Measurements from ENCODE around the gene GHITM. TPM values are rescaled to one million over a fixed set of nuclear protein-coding genes. Genes with fewer than 3 reads are reported as not detected.
"Not testable (repeated sequence)": the region's sequence is repeated elsewhere in the genome, so short reads cannot be mapped to it uniquely, and the experiment has no call there.

GHITM gene
- total RNA-seq, 4 donors from 2014 or later = 137 to 289 (median 182) TPM

DNA sequence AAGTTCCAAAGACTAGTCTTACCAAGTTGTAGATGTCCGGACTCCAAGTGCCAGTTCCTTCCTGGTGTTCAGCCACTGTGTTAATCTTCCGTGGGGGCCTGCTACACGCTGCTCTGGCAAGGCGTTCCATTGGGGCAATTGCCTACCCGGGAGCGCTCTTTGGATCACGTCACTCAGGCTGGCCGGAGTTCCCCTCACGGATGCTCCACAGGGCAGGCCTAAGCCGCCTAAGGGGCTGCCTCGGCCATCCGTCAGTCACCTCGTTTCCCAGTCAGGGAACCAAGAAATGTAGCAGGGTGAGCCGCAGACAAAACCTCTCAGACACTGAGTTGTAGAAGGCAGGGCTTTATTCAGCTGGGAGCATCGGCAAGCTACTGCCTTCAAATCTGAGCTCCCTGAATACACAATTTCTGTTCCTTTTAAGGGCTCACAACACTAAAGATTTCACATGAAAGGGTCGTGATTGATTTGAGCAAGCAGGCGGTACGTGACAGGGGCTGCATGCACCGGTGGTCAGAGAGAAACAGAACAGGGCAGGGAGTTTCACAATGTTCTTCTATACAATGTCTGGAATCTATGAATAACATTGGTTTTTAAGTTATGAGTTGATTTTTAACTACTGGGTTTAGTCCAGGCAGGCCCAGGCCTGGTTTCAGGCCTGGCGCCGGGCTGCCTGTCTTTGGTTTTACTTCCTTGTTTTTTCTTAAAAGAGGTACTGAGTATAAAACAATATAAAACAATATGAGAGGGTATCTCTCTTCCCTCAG lies 32.6 kb downstream of the GHITM start:
- peak overlapping the region; percentile 11 to 53 (median 31) for H3K4me3 ChIP-seq
- peak in 1 of 4 donors; percentile 29 for TF ChIP-seq POLR2A (IDR thresholded peaks at IDR 0.05)
- H3K27me3 ChIP-seq; DNase-seq; H3K9me3 ChIP-seq; H3K36me3 ChIP-seq; intact Hi-C loops (cut with DNase I): not testable (repeated sequence)
- 37 to 51% methylated on average over 10 to 20 of the region's 21 CpGs for WGBS, 2 donors
- peaks cover 13 to 76% (median 31%) of the 10 kb centered on the region in 3 donors for H3K4me1 ChIP-seq
- peak overlapping the region; percentile 84 to 90 (median 88) for H3K27ac ChIP-seq

DNA sequence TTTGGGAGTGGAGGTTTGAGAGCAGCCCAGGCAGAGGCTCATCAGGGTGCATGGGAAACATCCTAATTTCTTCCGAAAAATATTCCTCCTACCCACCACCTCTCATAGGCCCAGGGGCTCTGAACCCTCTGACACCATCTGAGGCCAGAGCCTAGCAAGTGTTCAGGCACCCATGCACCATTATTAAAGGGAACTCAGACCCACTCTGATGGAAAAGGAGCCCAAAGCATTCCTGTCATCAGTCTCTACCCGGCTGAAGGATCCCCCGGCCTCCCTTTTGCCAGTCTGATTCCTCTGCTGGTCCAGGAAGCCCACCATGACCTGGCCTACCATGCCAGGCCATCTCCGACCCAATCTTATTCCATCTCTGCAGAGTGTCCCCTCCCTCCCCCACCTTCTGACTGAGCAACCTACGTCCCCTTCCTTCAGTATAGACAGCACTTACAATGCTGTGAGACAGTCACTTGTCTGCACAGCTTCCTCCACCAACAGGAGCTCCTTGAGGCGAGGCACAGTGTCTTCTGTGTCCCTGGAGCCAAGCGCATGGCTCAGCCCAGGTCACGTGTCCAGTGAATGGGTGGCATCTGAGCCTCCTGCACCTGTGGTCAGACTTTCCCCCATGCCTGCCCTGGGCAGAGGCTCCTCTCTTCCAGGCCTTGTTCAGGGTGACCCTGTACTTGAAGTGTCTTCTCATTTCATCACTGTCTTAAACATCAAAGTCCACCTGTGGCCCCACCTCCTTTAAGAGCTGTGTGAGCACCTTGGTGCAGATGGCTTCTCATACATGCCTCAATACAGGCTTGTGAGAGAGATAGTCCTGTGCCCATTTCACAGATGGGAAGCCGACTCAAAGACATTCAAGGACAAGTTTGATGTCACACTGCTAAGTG lies 33.4 kb downstream of the GHITM start:
- Histone ChIP-seq H3K4me3 (no peak overlapping the region), H3K36me3 (peaks cover 0 to 11% (median 0%) of the 10 kb centered on the region in 3 donors), H3K4me1 (peaks cover 21 to 76% (median 32%) of the 10 kb centered on the region in 3 donors), H3K27ac (peak overlapping the region; percentile 84 to 90 (median 88)), H3K27me3 (no peaks in the 10 kb centered on the region), H3K9me3 (no peaks in the 10 kb centered on the region)
- intact Hi-C loops (cut with DNase I) = no loop called here
- no peak for TF ChIP-seq POLR2A (IDR thresholded peaks at IDR 0.05)
- TF ChIP-seq, protein P1, sequence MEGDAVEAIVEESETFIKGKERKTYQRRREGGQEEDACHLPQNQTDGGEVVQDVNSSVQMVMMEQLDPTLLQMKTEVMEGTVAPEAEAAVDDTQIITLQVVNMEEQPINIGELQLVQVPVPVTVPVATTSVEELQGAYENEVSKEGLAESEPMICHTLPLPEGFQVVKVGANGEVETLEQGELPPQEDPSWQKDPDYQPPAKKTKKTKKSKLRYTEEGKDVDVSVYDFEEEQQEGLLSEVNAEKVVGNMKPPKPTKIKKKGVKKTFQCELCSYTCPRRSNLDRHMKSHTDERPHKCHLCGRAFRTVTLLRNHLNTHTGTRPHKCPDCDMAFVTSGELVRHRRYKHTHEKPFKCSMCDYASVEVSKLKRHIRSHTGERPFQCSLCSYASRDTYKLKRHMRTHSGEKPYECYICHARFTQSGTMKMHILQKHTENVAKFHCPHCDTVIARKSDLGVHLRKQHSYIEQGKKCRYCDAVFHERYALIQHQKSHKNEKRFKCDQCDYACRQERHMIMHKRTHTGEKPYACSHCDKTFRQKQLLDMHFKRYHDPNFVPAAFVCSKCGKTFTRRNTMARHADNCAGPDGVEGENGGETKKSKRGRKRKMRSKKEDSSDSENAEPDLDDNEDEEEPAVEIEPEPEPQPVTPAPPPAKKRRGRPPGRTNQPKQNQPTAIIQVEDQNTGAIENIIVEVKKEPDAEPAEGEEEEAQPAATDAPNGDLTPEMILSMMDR (IDR thresholded peaks at IDR 0.05) = no peak
- 69% methylated on average over 5 to 7 of the region's 9 CpGs for WGBS, 2 donors
- DNase-seq = no peak

DNA sequence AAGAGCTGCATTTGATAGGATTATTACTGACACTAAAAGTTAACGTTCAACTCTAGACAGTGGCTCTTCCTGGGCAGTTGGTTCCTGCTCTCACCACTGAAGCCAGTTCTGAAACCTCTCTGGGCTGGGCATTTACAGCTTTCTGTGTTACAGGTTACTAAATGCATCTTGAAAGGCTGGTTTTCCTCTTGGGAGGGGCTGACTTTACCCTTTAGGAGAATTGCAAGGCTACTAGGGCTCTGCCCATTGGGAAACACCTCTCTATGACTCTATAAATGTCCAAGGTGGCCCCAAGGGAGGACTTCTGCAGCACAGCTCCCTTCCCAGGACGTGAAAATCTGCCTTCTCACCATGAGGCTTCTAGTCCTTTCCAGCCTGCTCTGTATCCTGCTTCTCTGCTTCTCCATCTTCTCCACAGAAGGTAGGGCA lies 34.2 kb downstream of the GHITM start, which contains the start of gene GPR15LG:
Gene GPR15LG, plus strand, starts transcription at position 301 of the 429 bp plus-strand sequence. Its CDS starts 51 bp downstream, at position 352.
- intact Hi-C loops (cut with DNase I) = no loop called here
- Histone ChIP-seq H3K4me1 (peaks cover 21 to 76% (median 35%) of the 10 kb centered on the region in 3 donors), H3K27me3 (no peaks in the 10 kb centered on the region), H3K36me3 (peaks cover 0 to 13% (median 0%) of the 10 kb centered on the region in 3 donors), H3K9me3 (no peaks in the 10 kb centered on the region), H3K4me3 (peak within 1 kb of the TSS; percentile 31 to 53 (median 38)), H3K27ac (peak within 1 kb of the TSS; percentile 84 to 90 (median 88))
- no peak for DNase-seq
- 19 to 56% methylated on average over 1 to 2 of the region's 2 CpGs for WGBS, 2 donors
- TF ChIP-seq, protein P1 (IDR thresholded peaks at IDR 0.05) = no peak
- TF ChIP-seq POLR2A (IDR thresholded peaks at IDR 0.05) = peak in 1 of 4 donors; percentile 19

DNA sequence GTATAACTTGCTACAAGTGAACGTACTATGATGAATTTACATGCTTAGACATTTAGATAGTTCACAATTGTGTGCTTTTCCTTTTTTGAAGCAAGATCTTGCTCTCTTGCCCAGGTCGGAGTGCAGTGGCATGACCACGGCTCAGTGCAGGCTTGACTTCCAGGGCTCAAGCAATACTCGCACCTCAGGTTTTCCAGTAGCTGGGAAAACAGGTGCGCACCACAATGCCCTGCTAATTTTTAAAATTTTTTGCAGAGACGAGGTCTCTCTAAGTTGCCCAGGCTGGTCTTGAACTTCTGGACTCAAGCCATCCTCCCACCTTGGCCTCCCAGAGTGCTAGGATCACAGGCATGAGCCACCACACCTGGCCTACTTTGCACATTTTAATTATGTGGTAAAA lies 36.1 kb downstream of the GHITM start:
- 74 to 91% methylated on average over 6 of the region's 6 CpGs for WGBS, 2 donors
- intact Hi-C loops (cut with DNase I) = no loop called here
- DNase-seq = no peak
- peaks cover 21 to 82% (median 35%) of the 10 kb centered on the region in 3 donors for H3K4me1 ChIP-seq
- TF ChIP-seq, protein P1 (IDR thresholded peaks at IDR 0.05) = no peak
- no peak for TF ChIP-seq POLR2A (IDR thresholded peaks at IDR 0.05)
- H3K4me3 ChIP-seq = peak overlapping the region; percentile 31 to 53 (median 38)
- peaks cover 0 to 13% (median 0%) of the 10 kb centered on the region in 3 donors for H3K36me3 ChIP-seq
- H3K9me3 ChIP-seq = no peaks in the 10 kb centered on the region
- H3K27me3 ChIP-seq = no peaks in the 10 kb centered on the region
- peak overlapping the region in 3 of 4 donors; percentile 73 to 89 (median 86) for H3K27ac ChIP-seq

DNA sequence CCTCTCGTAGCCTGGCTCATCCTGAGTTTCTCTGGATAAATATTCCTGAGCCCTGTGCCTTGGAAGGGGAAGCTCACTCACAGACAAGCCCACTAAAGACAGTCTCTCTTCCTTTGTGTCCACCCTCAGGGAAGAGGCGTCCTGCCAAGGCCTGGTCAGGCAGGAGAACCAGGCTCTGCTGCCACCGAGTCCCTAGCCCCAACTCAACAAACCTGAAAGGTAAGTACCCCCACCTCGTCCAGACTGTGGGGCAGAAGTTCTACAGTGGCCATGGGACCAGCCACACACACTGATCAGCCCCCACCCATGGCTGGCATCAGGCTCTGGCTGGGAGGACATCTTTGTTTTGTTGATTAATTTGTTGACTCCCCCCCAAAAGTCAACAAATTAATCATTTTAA lies 37.0 kb downstream of the GHITM start:
- Histone ChIP-seq H3K27ac (peak overlapping the region; percentile 18 to 89 (median 80)), H3K27me3 (no peaks in the 10 kb centered on the region), H3K9me3 (no peaks in the 10 kb centered on the region), H3K4me1 (peaks cover 21 to 90% (median 35%) of the 10 kb centered on the region in 3 donors), H3K36me3 (peaks cover 0 to 13% (median 0%) of the 10 kb centered on the region in 3 donors), H3K4me3 (no peak overlapping the region)
- TF ChIP-seq POLR2A (IDR thresholded peaks at IDR 0.05) = no peak
- TF ChIP-seq, protein P1 (IDR thresholded peaks at IDR 0.05) = no peak
- WGBS, 2 donors = 43 to 55% methylated on average over 2 to 4 of the region's 4 CpGs
- intact Hi-C loops (cut with DNase I) = no loop called here
- DNase-seq = no peak

Data from esophagus squamous epithelium (tissue), 5 donors.